ENCODE data around the gene RALGPS2.
"Not testable (repeated sequence)": the region's sequence is repeated elsewhere in the genome, so short reads cannot be mapped to it uniquely, and the experiment has no call there.

RALGPS2 gene

DNA sequence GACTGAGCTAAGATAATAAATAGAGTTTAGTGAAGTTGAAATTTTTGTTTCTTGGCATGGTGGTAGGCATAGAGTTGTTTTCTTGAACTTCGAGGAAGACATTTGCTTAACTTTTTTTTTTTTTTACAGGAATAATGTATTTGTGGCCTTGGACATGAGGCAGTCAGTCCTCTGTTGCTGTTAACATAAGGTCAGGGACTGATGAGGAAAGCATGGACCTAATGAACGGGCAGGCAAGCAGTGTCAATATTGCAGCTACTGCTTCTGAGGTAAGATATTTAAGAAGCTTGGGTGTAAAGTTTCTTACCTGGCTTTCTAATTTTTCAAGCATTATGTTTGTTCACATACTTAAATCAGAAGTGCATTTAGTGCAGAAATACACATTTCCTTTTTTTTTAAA is 51.5 kb downstream of the RALGPS2 start:
- no peak for DNase-seq (ENCODE audit: low spot score)

DNA sequence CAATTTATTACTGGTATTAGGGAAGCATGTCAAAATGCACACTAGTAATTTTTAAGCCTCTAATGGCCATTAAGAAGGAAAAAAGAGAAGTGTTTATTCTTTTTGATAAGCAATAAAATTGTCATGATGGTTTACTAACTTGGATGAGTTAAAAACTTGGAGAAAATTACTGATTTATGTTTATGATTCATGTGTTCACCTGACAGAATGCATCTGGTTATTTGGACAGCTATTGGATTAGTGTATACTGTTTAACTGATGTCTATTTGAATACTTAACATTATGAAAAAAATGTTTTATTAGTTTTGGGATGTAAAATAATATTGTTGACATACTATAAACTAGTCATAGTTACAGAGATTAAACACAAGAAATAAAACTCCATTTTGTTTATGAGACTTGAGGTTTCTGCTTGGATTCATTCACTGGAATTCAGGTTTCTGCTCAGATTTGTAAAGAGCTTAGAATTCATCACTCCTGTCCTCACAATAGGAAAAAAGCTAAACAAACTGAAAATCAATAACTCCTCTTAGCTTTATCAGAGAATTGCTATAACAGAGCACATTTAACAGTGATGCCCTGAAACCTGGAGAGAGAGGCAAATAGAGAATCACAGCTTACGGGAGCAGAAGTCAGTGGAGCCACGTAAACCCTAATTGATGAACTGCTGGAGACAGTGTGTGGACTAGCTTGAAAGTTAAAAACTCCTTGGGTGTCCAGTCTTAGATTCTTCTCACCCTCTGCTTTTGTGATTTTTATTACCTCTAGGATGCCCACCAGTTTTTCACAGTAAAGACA is 56.7 kb downstream of the RALGPS2 start:
- DNase-seq (ENCODE audit: low spot score), result no peak

DNA sequence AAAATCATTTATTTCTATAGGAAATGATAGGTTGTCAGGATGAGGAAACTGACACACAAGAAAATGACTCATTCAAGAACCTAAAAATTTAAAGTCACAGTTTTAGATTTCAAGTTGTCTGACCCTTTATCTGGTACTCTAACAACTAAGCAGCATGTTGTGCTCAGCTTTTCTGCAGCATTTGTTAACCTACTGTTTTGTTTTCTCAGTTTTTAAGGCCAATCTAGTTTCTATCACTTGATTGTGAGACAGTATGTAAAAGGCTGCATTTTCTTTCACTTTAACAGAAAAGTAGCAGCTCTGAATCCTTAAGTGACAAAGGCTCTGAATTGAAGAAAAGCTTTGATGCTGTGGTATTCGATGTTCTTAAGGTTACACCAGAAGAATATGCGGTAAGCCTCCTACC is 59.1 kb downstream of the RALGPS2 start:
- no peak for DNase-seq (ENCODE audit: low spot score)

DNA sequence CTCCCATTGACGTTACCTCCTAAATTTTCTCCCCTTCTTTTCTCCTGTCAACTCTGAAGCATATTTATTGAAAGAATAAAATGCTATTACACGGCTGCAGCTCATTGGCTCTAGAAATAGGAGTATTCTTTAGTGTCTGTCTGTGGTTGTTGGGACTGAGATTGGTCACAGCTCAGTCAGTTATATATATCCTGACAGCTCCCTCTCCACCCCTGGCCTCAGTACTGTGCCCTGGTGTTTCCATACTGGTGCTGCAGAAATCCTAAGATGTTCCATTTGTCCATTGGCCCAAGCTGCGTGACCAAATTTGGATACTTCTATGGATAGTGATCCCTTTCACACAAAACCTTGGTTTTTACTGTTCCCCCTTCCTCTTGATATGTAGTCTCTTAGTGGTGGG is 67.3 kb downstream of the RALGPS2 start:
- no peak for DNase-seq (ENCODE audit: low spot score)

DNA sequence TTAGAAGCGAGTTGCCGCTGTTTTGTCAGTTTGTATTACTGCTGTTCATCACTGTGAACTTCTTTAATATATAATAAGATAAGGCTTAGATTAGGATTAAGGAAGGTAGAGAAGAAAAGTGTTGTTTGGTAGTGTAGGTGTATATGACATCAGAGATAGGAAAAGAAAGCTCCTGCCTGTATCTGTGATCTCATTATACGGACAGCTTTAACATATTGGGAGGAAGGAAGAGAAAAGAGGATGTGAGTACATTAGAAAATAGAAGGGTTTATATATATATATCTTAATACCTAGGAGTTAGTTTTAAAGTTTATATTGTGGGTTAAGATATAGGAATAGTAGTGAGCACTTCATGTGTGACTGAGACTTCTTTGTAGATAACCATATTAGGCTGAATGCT is 71.0 kb downstream of the RALGPS2 start:
- no peak for DNase-seq (ENCODE audit: low spot score)

GRCh38 chr1:178797590-178797989 is 72.5 kb downstream of the RALGPS2 start:
- no peak for DNase-seq (ENCODE audit: low spot score)

- DNase-seq (ENCODE audit: low spot score), result peak; percentile 20
These were observed 73.3 kb downstream of the RALGPS2 start for GRCh38 chr1:178798232-178798861.

DNA sequence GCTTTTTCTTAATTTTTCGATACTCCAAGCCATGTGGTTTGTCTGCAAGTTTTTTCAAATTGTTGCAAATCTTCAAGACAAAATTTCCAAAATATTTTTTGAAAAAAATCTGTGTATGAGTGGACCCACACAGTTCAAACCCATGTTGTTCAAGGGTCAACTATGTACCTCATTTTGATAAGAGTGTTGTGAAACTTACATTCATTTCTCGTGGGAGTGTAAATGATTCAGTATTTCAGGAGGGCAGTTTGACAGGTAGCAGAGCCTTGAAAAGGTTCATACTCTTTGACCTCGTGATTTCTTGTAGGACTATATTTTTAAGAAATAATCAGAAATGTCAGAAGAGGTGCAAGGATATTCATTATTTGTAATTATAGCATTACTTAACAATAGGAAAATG is 77.8 kb downstream of the RALGPS2 start:
- no peak for DNase-seq (ENCODE audit: low spot score)

- DNase-seq (ENCODE audit: low spot score), result no peak
These were observed 81.7 kb downstream of the RALGPS2 start for GRCh38 chr1:178806665-178807300.

DNA sequence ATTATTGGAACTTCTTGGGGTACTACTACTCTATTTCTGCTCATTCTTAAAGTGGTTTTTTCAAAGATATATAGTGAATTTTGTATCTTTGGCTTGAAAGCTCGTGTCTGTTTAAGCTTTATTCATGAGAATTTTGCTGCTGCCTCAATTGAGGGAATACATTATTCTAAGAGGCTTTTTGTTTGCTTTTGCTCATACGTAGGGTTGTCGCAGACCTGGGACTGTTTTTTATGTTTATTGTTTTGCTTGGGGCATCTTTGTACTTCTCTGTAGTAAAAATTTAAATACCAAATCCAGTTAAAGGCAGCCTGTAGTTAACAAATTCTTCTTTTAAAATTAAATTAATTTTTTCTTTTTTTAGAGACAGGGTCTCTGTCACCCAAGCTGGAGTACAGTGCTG is 83.5 kb downstream of the RALGPS2 start:
- no peak for DNase-seq (ENCODE audit: low spot score)

DNA sequence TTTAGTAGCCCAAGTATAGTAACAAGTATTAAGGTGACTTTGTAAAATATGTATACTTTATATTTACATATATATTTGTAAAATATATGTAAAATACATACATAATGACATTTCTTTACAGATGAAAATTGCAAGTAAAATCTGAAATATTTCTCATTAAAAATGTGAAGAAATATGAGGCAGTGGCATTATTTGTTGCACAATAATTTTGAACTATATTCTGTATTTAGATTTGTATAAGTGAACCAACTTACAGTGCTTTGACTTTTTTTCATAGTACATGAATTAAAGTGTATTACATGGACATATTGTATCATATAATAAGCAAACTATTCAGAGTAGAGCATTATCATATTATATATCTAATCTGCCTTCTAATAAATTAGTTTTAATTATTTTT is 85.5 kb downstream of the RALGPS2 start:
- DNase-seq (ENCODE audit: low spot score), result no peak

GRCh38 chr1:178818416-178818815 is 93.4 kb downstream of the RALGPS2 start:
- no peak for DNase-seq (ENCODE audit: low spot score)

DNA sequence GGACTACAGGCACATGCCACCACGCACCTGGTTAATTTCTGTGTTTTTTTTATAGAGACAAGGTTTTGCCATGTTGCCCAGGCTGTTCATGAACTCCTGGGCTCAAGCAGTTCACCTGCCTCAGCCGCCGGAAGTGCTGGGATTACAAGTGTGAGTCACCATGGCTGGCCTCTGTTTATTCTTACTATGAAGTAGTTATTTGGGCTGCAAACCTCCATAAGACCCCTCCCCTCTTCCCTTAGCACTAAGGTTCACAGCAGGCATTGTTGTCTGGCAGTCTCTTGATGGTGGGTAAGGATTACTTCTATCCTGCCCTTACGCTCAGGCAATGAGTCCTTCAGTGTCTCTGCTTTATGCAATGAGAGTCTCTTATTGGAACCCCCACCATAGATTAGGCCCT is 94.1 kb downstream of the RALGPS2 start:
- no peak for DNase-seq (ENCODE audit: low spot score)

GRCh38 chr1:178821134-178821866 is 96.3 kb downstream of the RALGPS2 start:
- DNase-seq (ENCODE audit: low spot score), result no peak

DNA sequence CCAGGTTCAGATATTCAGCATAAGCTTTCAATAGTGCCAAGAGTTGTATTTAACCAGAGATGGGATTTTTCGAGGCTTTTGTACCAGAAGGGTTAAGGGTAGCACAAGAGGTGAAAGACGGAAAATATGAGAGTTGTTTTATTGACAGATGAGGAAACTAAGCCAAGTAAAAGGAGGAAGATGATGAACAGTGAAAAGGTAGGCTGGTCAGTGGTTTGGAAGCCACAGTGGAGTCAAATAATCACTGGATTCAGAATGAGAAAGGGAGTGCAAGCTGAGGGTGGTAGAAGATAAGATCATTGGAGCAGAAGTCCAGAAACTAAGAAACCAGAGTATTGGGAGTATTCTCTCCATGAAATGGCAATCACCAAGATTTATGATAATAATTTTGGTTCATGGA is 100.1 kb downstream of the RALGPS2 start:
- DNase-seq (ENCODE audit: low spot score), result no peak

DNA sequence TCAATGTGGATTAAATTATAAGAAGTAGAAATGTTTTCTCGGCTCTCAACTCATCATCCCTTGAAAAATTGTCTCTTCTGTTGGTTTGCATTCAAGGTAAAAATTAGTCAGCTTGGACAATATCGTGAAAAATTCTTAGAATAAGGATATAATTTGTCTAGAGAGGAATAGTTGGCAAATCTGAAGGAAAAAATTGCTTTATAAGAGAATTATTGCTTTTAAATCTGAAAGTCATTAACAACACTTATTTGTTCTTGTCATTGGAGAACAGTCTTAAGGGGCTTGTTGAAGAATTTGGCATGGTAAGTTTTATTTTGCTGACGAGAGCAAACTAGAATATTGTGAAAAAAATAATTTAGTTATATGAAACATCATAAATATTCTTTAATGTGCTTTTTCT is 119.4 kb downstream of the RALGPS2 start:
- DNase-seq (ENCODE audit: low spot score), result no peak

DNA sequence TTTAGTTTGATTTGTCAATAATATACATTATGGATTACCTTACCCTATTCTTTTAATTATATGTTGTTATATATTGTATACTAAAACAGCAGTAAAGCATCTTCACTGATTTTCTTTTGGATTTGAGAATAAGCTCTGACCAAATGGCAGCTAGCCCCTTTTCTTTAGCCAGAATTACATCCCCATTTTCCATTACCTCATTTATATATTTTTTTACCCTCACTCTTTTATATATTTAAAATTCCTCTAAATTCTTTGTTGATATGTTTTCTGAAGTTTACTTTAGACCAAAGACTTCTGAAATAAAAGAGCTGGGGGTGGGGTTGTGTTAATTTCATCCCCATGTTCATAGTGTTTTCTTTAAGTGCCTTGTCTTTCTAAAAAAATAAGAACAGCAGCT is 121.3 kb downstream of the RALGPS2 start:
- no peak for DNase-seq (ENCODE audit: low spot score)

DNA sequence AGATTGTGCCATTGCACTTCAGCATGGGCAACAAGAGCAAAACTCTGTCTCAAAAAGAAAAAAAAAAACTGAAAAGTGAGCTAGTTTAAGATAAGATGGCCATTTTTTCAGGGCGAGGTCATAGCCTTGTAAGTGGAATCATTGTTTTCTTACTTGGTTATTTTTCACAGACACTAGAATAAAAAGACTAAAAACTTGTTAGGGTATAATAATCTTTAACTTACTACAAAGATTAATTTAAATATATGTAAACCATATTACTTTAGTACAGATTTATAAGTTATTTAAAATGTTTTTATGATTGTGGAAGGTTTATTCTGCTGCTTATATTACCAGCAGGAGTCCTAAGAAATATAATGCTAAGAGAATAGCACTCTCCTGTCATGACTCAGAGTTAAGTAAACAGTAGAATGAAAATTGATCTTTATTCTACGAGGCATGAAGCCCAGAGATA is 122.4 kb downstream of the RALGPS2 start:
- DNase-seq (ENCODE audit: low spot score), result no peak

DNA sequence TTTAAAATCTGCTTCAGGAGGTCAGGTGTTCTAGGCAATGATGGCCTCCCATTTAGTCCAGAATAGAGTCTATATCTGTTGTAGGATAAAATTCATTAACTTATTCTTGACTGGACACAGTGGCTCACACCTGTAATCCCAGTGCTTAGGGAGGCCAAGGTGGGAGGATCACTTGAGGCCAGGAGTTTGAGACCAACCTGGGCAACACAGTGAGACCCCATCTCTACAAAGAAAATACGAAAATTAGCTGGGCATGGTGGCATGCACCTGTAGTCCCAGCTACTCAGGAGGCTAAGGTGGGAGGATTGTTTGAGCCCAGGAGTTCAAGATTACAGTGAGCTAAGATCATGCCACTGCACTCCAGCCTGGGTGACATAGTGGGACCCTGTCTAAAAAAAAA is 122.9 kb downstream of the RALGPS2 start:
- DNase-seq (ENCODE audit: low spot score), result not testable (repeated sequence)

DNA sequence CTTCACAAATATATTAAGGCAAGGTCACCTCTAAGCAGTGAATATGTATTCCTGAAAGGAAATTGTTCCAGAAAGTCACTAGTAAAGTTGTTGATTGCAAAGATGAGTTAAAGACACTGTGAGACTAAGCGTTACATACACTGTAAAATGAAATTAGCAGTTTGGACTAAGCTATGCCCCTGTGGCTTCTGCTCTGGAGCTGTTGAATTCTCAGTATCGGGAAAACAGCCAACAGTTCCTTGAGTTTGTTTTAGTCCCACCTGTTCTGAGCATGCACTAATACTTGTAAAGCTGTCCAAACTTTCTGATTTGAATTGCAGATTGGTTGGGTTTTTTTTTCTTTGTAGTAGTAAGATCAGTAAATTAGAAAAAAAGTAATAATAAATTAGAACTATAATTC is 124.9 kb downstream of the RALGPS2 start:
- no peak for DNase-seq (ENCODE audit: low spot score)

- DNase-seq (ENCODE audit: low spot score), result no peak
These were observed 132.1 kb downstream of the RALGPS2 start for GRCh38 chr1:178857126-178857525.

- DNase-seq (ENCODE audit: low spot score), result no peak
These were observed 137.4 kb downstream of the RALGPS2 start for GRCh38 chr1:178862416-178862815.
